ENCODE data around the gene KRTAP9-9. TPM values are rescaled to one million over a fixed set of nuclear protein-coding genes. Genes with fewer than 3 reads are reported as not detected.
"Not testable (repeated sequence)": the region's sequence is repeated elsewhere in the genome, so short reads cannot be mapped to it uniquely, and the experiment has no call there.

Gene KRTAP9-9
- not detected in 2 replicates for total RNA-seq (2012; rRNA removed)

GRCh38 chr17:41255381-41256290 lies at the start of gene KRTAP9-9:
Gene KRTAP9-9, plus strand, starts transcription at chr17:41255384.
- peaks cover 11% of the 10 kb centered on the region for H3K4me1 ChIP-seq (ENCODE audit: control insufficient read depth, insufficient read depth, low read length)
- not testable (repeated sequence) for H3K4me2 ChIP-seq (ENCODE audit: low read length); H3K9ac ChIP-seq (ENCODE audit: low read depth, low read length); H3K4me3 ChIP-seq (ENCODE audit: low read length); H3K36me3 ChIP-seq (ENCODE audit: insufficient read depth, low read length); H3K9me3 ChIP-seq (replicated peaks; ENCODE audit: low read length)
- peaks cover 22% of the 10 kb centered on the region for H3K27me3 ChIP-seq (ENCODE audit: control insufficient read depth, insufficient read depth, low read length)

- Histone ChIP-seq H3K36me3 (ENCODE audit: insufficient read depth, low read length) (no peaks in the 10 kb centered on the region), H3K9me3 (replicated peaks; ENCODE audit: low read length) (no peaks in the 10 kb centered on the region), H3K9ac (ENCODE audit: low read depth, low read length) (no peak overlapping the region), H3K4me1 (ENCODE audit: control insufficient read depth, insufficient read depth, low read length) (peaks cover 10% of the 10 kb centered on the region), H3K27me3 (ENCODE audit: control insufficient read depth, insufficient read depth, low read length) (peaks cover 6% of the 10 kb centered on the region), H3K4me2 (ENCODE audit: low read length) (no peak overlapping the region), H3K4me3 (ENCODE audit: low read length) (no peak overlapping the region)
These were observed 43.2 kb upstream of the KRTAP9-9 start for GRCh38 chr17:41211845-41212466.

GRCh38 chr17:41212524-41213169 lies 42.5 kb upstream of the KRTAP9-9 start:
- Histone ChIP-seq H3K9me3 (replicated peaks; ENCODE audit: low read length) (no peaks in the 10 kb centered on the region), H3K9ac (ENCODE audit: low read depth, low read length) (no peak overlapping the region), H3K36me3 (ENCODE audit: insufficient read depth, low read length) (no peaks in the 10 kb centered on the region), H3K4me3 (ENCODE audit: low read length) (no peak overlapping the region), H3K4me2 (ENCODE audit: low read length) (no peak overlapping the region), H3K27me3 (ENCODE audit: control insufficient read depth, insufficient read depth, low read length) (peaks cover 6% of the 10 kb centered on the region), H3K4me1 (ENCODE audit: control insufficient read depth, insufficient read depth, low read length) (peaks cover 10% of the 10 kb centered on the region)

GRCh38 chr17:41215681-41216080 lies 39.5 kb upstream of the KRTAP9-9 start:
- Histone ChIP-seq H3K4me1 (ENCODE audit: control insufficient read depth, insufficient read depth, low read length) (peaks cover 10% of the 10 kb centered on the region), H3K9me3 (replicated peaks; ENCODE audit: low read length) (no peaks in the 10 kb centered on the region), H3K4me2 (ENCODE audit: low read length) (no peak overlapping the region), H3K27me3 (ENCODE audit: control insufficient read depth, insufficient read depth, low read length) (no peaks in the 10 kb centered on the region), H3K36me3 (ENCODE audit: insufficient read depth, low read length) (no peaks in the 10 kb centered on the region), H3K4me3 (ENCODE audit: low read length) (no peak overlapping the region), H3K9ac (ENCODE audit: low read depth, low read length) (no peak overlapping the region)

- no peak overlapping the region for H3K4me3 ChIP-seq (ENCODE audit: low read length)
- no peaks in the 10 kb centered on the region for H3K36me3 ChIP-seq (ENCODE audit: insufficient read depth, low read length)
- H3K27me3 ChIP-seq (ENCODE audit: control insufficient read depth, insufficient read depth, low read length) = peaks cover 3% of the 10 kb centered on the region
- no peak overlapping the region for H3K9ac ChIP-seq (ENCODE audit: low read depth, low read length)
- H3K9me3 ChIP-seq (replicated peaks; ENCODE audit: low read length) = no peaks in the 10 kb centered on the region
- no peaks in the 10 kb centered on the region for H3K4me1 ChIP-seq (ENCODE audit: control insufficient read depth, insufficient read depth, low read length)
- H3K4me2 ChIP-seq (ENCODE audit: low read length) = no peak overlapping the region
These were observed 31.4 kb upstream of the KRTAP9-9 start for GRCh38 chr17:41223821-41224220.

- H3K4me1 ChIP-seq (ENCODE audit: control insufficient read depth, insufficient read depth, low read length) = no peaks in the 10 kb centered on the region
- no peak overlapping the region for H3K4me3 ChIP-seq (ENCODE audit: low read length)
- H3K36me3 ChIP-seq (ENCODE audit: insufficient read depth, low read length) = no peaks in the 10 kb centered on the region
- H3K4me2 ChIP-seq (ENCODE audit: low read length) = no peak overlapping the region
- H3K9ac ChIP-seq (ENCODE audit: low read depth, low read length) = no peak overlapping the region
- no peaks in the 10 kb centered on the region for H3K9me3 ChIP-seq (replicated peaks; ENCODE audit: low read length)
- peaks cover 3% of the 10 kb centered on the region for H3K27me3 ChIP-seq (ENCODE audit: control insufficient read depth, insufficient read depth, low read length)
These were observed 29.1 kb upstream of the KRTAP9-9 start for GRCh38 chr17:41226051-41226450.

GRCh38 chr17:41226598-41227095 lies 28.5 kb upstream of the KRTAP9-9 start, which contains the start of gene KRTAP9-2:
Gene KRTAP9-2, plus strand, starts transcription at chr17:41226648. Its CDS starts 7 bp downstream, at chr17:41226655.
- H3K4me3 ChIP-seq (ENCODE audit: low read length); H3K9me3 ChIP-seq (replicated peaks; ENCODE audit: low read length); H3K4me1 ChIP-seq (ENCODE audit: control insufficient read depth, insufficient read depth, low read length); H3K27me3 ChIP-seq (ENCODE audit: control insufficient read depth, insufficient read depth, low read length); H3K36me3 ChIP-seq (ENCODE audit: insufficient read depth, low read length); H3K9ac ChIP-seq (ENCODE audit: low read depth, low read length); H3K4me2 ChIP-seq (ENCODE audit: low read length): not testable (repeated sequence)

- no peak overlapping the region for H3K4me3 ChIP-seq (ENCODE audit: low read length)
These were observed 25.1 kb upstream of the KRTAP9-9 start for GRCh38 chr17:41230094-41230493.

GRCh38 chr17:41231731-41232130 lies 23.5 kb upstream of the KRTAP9-9 start:
- Histone ChIP-seq H3K9me3 (replicated peaks; ENCODE audit: low read length) (no peaks in the 10 kb centered on the region), H3K4me2 (ENCODE audit: low read length) (no peak overlapping the region), H3K9ac (ENCODE audit: low read depth, low read length) (no peak overlapping the region), H3K4me1 (ENCODE audit: control insufficient read depth, insufficient read depth, low read length) (no peaks in the 10 kb centered on the region), H3K27me3 (ENCODE audit: control insufficient read depth, insufficient read depth, low read length) (peaks cover 18% of the 10 kb centered on the region), H3K4me3 (ENCODE audit: low read length) (no peak overlapping the region), H3K36me3 (ENCODE audit: insufficient read depth, low read length) (no peaks in the 10 kb centered on the region)

More at GRCh38 chr17:41230094-41230493, 25.1 kb upstream of the KRTAP9-9 start:
- Histone ChIP-seq H3K36me3 (ENCODE audit: insufficient read depth, low read length) (no peaks in the 10 kb centered on the region), H3K9me3 (replicated peaks; ENCODE audit: low read length) (no peaks in the 10 kb centered on the region), H3K4me1 (ENCODE audit: control insufficient read depth, insufficient read depth, low read length) (no peaks in the 10 kb centered on the region), H3K27me3 (ENCODE audit: control insufficient read depth, insufficient read depth, low read length) (peaks cover 18% of the 10 kb centered on the region), H3K9ac (ENCODE audit: low read depth, low read length) (no peak overlapping the region), H3K4me2 (ENCODE audit: low read length) (no peak overlapping the region)

GRCh38 chr17:41232399-41233105 lies 22.6 kb upstream of the KRTAP9-9 start, which contains the start of gene KRTAP9-3:
Gene KRTAP9-3, plus strand, starts transcription at chr17:41232449. Its CDS starts 53 bp downstream, at chr17:41232502.
- not testable (repeated sequence) for H3K9ac ChIP-seq (ENCODE audit: low read depth, low read length); H3K4me3 ChIP-seq (ENCODE audit: low read length)
- H3K27me3 ChIP-seq (ENCODE audit: control insufficient read depth, insufficient read depth, low read length) = peaks cover 18% of the 10 kb centered on the region

GRCh38 chr17:41237116-41237515 lies 18.1 kb upstream of the KRTAP9-9 start:
- not testable (repeated sequence) for H3K36me3 ChIP-seq (ENCODE audit: insufficient read depth, low read length); H3K9ac ChIP-seq (ENCODE audit: low read depth, low read length); H3K4me2 ChIP-seq (ENCODE audit: low read length); H3K4me1 ChIP-seq (ENCODE audit: control insufficient read depth, insufficient read depth, low read length); H3K4me3 ChIP-seq (ENCODE audit: low read length); H3K9me3 ChIP-seq (replicated peaks; ENCODE audit: low read length)
- H3K27me3 ChIP-seq (ENCODE audit: control insufficient read depth, insufficient read depth, low read length) = peaks cover 15% of the 10 kb centered on the region

More at GRCh38 chr17:41232399-41233105, 22.6 kb upstream of the KRTAP9-9 start, which contains the start of gene KRTAP9-3:
- H3K4me1 ChIP-seq (ENCODE audit: control insufficient read depth, insufficient read depth, low read length); H3K36me3 ChIP-seq (ENCODE audit: insufficient read depth, low read length); H3K4me2 ChIP-seq (ENCODE audit: low read length); H3K9me3 ChIP-seq (replicated peaks; ENCODE audit: low read length): not testable (repeated sequence)
